ENCODE measurements around the gene PRODH.

- TF ChIP-seq ZNF157 (tag by site-specific recombination; IDR thresholded peaks at IDR 0.05) (no peak), TSHZ1 (tag by site-specific recombination; IDR thresholded peaks at IDR 0.05; ENCODE audit: borderline replicate concordance) (no peak), CTCF (tag by site-specific recombination; IDR thresholded peaks at IDR 0.05) (no peak), ZBTB26 (tag by site-specific recombination; optimal IDR thresholded peaks at IDR 0.05) (no peak), ZXDB (tag by site-specific recombination; IDR thresholded peaks at IDR 0.05) (no peak), ZNF266 (tag by site-specific recombination; IDR thresholded peaks at IDR 0.05; ENCODE audit: low read depth) (no peak), ZNF2 (tag by site-specific recombination; IDR thresholded peaks at IDR 0.05) (no peak), ZNF302 (tag by site-specific recombination; IDR thresholded peaks at IDR 0.05; ENCODE audit: low read depth) (no peak)
These were observed 11.8 kb upstream of the PRODH start for GRCh38 chr22:18947905-18948304.

Measured in HEK293 (cell line).